Activated T-cell treated with anti-CD3 and anti-CD28 coated beads, Interleukin-2, amount 50 U/mL, for 72 hours (primary cell): ENCODE results near the gene RBM20. TPM values are rescaled to one million over a fixed set of nuclear protein-coding genes. Genes with fewer than 3 reads are reported as not detected.
A peak's percentile ranks its signal among the peaks of the same experiment; 100 is the strongest.

Experiments used
- ATAC-seq, 2 donors: fragments of 150-1000 bp; cut with Tn5 transposase; replicated peaks in 1 of 2; 2 replicates each; pipeline ENCODE4 v1.10.0; 2021; ENCODE audit warnings: moderate library complexity in 2 of 2, mild to moderate bottlenecking in 1 of 2
- DNase-seq, 2 donors: peaks; one replicate each; pipeline ENCODE4 v3.0.0; 2021 to 2022; ENCODE audit warnings: mixed read lengths in 1 of 2
- H3K27ac Mint-ChIP-seq: one replicate; pipeline ENCODE4 v1.8.0; 2022; ENCODE audit warnings: mild to moderate bottlenecking, moderate library complexity, mixed read lengths
- H3K27me3 Mint-ChIP-seq: one replicate; pipeline ENCODE4 v1.8.0; 2022; ENCODE audit warnings: low read depth, mixed read lengths
- H3K36me3 Mint-ChIP-seq, 2 donors: one replicate each; pipeline ENCODE4 v1.8.0; 2022; ENCODE audit warnings: mixed read lengths in 2 of 2, mild to moderate bottlenecking in 1 of 2; ENCODE audit not compliant: insufficient read depth in 2 of 2
- H3K4me1 Mint-ChIP-seq: one replicate; pipeline ENCODE4 v1.8.0; 2022; ENCODE audit warnings: low read depth, mixed read lengths
- H3K4me3 Mint-ChIP-seq, 2 donors: one replicate each; pipeline ENCODE4 v1.8.0; 2022; ENCODE audit warnings: mild to moderate bottlenecking in 2 of 2, mixed read lengths in 2 of 2, moderate library complexity in 2 of 2
- H3K9me3 Mint-ChIP-seq, 2 donors: one replicate each; pipeline ENCODE4 v1.8.0; 2022; ENCODE audit warnings: mixed read lengths in 2 of 2
- total RNA-seq, 2 donors: library from RNA; stranded (reverse); gene quantifications; one replicate each; pipeline ENCODE4 v1.2.3, GENCODE V29; 2022

The RBM20 gene
- total RNA-seq, 2 donors from 2014 or later = 0.37 to 0.72 TPM

DNA sequence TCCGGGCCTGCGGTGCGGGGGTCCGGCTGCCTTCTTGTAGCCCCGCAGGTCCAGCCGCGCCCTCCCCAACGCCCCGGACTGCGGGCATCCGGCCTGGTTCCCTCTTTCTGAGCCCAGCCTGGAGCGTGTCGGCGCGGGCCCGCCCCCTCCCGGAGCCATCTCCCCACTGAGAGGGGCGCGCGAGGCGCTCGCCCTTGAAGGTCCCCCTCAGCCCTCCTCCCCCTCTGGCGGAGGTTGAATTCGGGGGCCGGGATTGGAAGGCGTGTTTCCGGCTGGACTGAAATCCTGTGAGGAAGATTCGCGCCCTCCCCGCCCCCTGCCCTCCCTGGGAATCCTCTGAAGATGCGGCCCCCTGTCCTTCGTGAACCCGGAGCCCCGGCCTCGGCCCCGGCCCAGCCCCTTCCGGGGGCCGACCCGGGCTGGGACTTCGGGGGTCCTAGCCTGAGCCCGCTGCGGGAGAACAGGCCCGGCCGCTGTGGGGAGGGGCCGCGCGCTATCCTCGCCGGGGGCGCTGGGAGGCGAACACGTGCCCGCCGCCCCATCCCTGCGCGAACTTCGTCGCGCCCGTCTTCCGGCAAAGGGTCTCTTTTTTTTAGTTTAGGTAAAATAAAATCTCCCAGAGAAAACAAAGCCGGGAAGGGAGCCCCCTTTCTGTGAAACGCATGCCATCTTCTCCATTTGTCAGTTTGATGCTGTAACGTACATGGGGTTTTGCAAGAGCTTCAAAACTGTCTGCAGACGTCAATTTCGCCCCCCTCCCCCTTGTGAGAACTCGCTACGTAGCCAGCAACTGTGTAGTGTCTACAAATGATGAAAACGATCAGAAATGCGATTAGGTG is 228.2 kb downstream of the RBM20 start:
- ATAC-seq = peak; percentile 78 to 80
- peak; percentile 76 to 79 for DNase-seq
- H3K36me3 Mint-ChIP-seq = peaks cover 7 to 25% of the 10 kb centered on the region in 2 donors
- H3K27me3 Mint-ChIP-seq = no peaks in the 10 kb centered on the region
- H3K4me3 Mint-ChIP-seq = peak overlapping the region; percentile 94 to 99
- peaks cover 64% of the 10 kb centered on the region for H3K4me1 Mint-ChIP-seq
- H3K9me3 Mint-ChIP-seq = no peaks in the 10 kb centered on the region
- peak overlapping the region; percentile 92 for H3K27ac Mint-ChIP-seq

DNA sequence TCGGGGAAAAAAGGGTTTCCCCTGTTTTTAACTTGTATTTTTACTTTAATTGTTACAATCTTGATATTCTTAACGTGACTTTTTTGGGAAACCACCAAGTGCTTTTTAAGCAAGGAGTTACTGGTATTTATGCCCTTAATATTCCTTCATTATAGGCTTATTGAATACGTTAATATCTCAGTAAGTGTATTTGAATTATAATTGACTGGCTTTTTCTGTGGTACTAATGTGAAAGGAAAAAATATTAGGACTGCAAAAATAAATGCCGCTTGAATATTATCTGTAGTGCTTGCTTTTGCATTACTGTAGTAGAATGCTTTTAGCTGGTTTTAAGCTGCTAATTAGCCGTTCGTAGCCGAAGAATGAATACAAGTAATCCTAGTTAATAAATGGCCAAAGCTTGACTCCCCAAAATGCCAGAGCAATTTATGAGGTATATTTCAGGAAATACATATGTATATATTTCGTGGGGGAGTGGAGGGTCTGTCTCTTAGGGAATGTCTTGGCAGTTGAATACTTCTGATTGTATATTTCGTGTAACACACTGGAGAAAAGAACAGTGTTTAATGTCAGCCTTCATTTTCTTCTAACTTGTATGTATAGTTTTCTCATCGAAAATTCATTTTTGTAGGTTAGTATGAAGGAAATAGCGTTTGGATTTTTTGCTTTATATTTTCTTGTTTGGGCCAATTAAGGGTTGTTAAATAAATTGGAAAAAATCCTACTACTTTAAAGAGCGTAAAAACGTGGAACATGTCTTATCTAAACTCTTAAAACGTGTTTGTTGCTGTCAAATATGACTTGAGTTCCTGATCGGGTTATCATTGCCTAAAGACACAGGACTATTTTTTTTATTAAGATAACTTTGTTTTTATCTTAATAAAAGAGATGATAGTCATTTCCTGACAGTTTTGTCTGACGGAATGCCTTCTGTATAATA is 229.1 kb downstream of the RBM20 start:
- ATAC-seq (no peak), DNase-seq (no peak)
- H3K4me1 Mint-ChIP-seq = peaks cover 64% of the 10 kb centered on the region
- H3K9me3 Mint-ChIP-seq = no peaks in the 10 kb centered on the region
- H3K27ac Mint-ChIP-seq = peak overlapping the region; percentile 92
- H3K36me3 Mint-ChIP-seq = peaks cover 8 to 33% of the 10 kb centered on the region in 2 donors
- H3K4me3 Mint-ChIP-seq = peak overlapping the region; percentile 94 to 99
- H3K27me3 Mint-ChIP-seq = no peaks in the 10 kb centered on the region

- no peaks in the 10 kb centered on the region for H3K27me3 Mint-ChIP-seq
Measured at GRCh38 chr10:110873951-110874350, 229.8 kb downstream of the RBM20 start.

GRCh38 chr10:110876000-110876399 is 231.9 kb downstream of the RBM20 start:
- Mint-ChIP-seq H3K27me3 (no peaks in the 10 kb centered on the region), H3K4me3 (peak overlapping the region; percentile 68 to 78), H3K36me3 (peaks cover 11 to 45% of the 10 kb centered on the region in 2 donors), H3K9me3 (no peaks in the 10 kb centered on the region), H3K27ac (peak overlapping the region; percentile 88), H3K4me1 (peaks cover 64% of the 10 kb centered on the region)
- ATAC-seq (no peak), DNase-seq (no peak)

More at GRCh38 chr10:110873951-110874350, 229.8 kb downstream of the RBM20 start:
- peak overlapping the region; percentile 90 to 99 for H3K4me3 Mint-ChIP-seq
- H3K4me1 Mint-ChIP-seq = peaks cover 64% of the 10 kb centered on the region
- DNase-seq (no peak), ATAC-seq (no peak)
- no peaks in the 10 kb centered on the region for H3K9me3 Mint-ChIP-seq
- H3K36me3 Mint-ChIP-seq = peaks cover 11 to 38% of the 10 kb centered on the region in 2 donors
- peak overlapping the region; percentile 82 for H3K27ac Mint-ChIP-seq

GRCh38 chr10:110876788-110877187 is 232.7 kb downstream of the RBM20 start:
- H3K4me1 Mint-ChIP-seq = peaks cover 69% of the 10 kb centered on the region

GRCh38 chr10:110880012-110880411 is 235.9 kb downstream of the RBM20 start:
- H3K4me3 Mint-ChIP-seq = peak overlapping the region in 1 of 2 donors; percentile 12
- DNase-seq (no peak), ATAC-seq (peak in 1 of 2 donors; percentile 47)
- H3K9me3 Mint-ChIP-seq = no peaks in the 10 kb centered on the region
- peak overlapping the region; percentile 40 for H3K27ac Mint-ChIP-seq
- peaks cover 89% of the 10 kb centered on the region for H3K4me1 Mint-ChIP-seq
- peaks cover 16 to 56% of the 10 kb centered on the region in 2 donors for H3K36me3 Mint-ChIP-seq
- no peaks in the 10 kb centered on the region for H3K27me3 Mint-ChIP-seq

More at GRCh38 chr10:110876788-110877187, 232.7 kb downstream of the RBM20 start:
- no peaks in the 10 kb centered on the region for H3K27me3 Mint-ChIP-seq
- ATAC-seq = no peak
- H3K27ac Mint-ChIP-seq = no peak overlapping the region
- no peak for DNase-seq
- peak overlapping the region in 1 of 2 donors; percentile 27 for H3K4me3 Mint-ChIP-seq
- peaks cover 13 to 49% of the 10 kb centered on the region in 2 donors for H3K36me3 Mint-ChIP-seq
- no peaks in the 10 kb centered on the region for H3K9me3 Mint-ChIP-seq

GRCh38 chr10:110881247-110881646 is 237.1 kb downstream of the RBM20 start:
- no peaks in the 10 kb centered on the region for H3K9me3 Mint-ChIP-seq
- H3K27me3 Mint-ChIP-seq = no peaks in the 10 kb centered on the region
- ATAC-seq = no peak
- peaks cover 86% of the 10 kb centered on the region for H3K4me1 Mint-ChIP-seq
- peak overlapping the region; percentile 52 for H3K27ac Mint-ChIP-seq
- no peak for DNase-seq
- H3K36me3 Mint-ChIP-seq = peaks cover 19 to 54% of the 10 kb centered on the region in 2 donors
- peak overlapping the region; percentile 31 to 57 for H3K4me3 Mint-ChIP-seq

DNA sequence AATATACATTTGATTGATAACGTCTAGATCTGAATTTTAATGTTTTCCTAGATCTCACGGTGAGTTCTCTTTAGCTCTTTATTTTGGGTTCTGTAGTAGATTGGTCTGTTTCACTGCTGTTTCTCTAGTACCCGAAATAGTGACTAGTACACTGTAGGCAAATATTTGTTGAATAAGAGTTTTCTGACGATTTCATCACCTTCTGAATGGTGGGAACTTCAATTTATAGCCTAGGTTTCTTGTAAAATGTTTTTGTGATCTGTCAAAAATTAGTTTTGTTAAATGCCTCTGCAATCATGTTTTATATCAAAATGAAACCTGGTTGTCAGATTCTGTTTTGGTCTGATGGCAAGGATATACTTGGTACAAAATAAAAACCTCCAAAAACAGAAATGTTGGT is 237.8 kb downstream of the RBM20 start:
- H3K4me3 Mint-ChIP-seq = peak overlapping the region; percentile 23 to 76
- DNase-seq (no peak), ATAC-seq (no peak)
- H3K36me3 Mint-ChIP-seq = peaks cover 19 to 53% of the 10 kb centered on the region in 2 donors
- peaks cover 86% of the 10 kb centered on the region for H3K4me1 Mint-ChIP-seq
- no peaks in the 10 kb centered on the region for H3K27me3 Mint-ChIP-seq
- H3K9me3 Mint-ChIP-seq = no peaks in the 10 kb centered on the region
- peak overlapping the region; percentile 86 for H3K27ac Mint-ChIP-seq

- H3K4me1 Mint-ChIP-seq = peaks cover 74% of the 10 kb centered on the region
- H3K36me3 Mint-ChIP-seq = peaks cover 17 to 47% of the 10 kb centered on the region in 2 donors
- ATAC-seq = peak; percentile 25 to 35
- no peaks in the 10 kb centered on the region for H3K27me3 Mint-ChIP-seq
- H3K4me3 Mint-ChIP-seq = peak overlapping the region; percentile 14 to 81
- DNase-seq = no peak
- H3K27ac Mint-ChIP-seq = peak overlapping the region; percentile 80
- no peaks in the 10 kb centered on the region for H3K9me3 Mint-ChIP-seq
Measured at GRCh38 chr10:110883924-110884323, 239.8 kb downstream of the RBM20 start.

DNA sequence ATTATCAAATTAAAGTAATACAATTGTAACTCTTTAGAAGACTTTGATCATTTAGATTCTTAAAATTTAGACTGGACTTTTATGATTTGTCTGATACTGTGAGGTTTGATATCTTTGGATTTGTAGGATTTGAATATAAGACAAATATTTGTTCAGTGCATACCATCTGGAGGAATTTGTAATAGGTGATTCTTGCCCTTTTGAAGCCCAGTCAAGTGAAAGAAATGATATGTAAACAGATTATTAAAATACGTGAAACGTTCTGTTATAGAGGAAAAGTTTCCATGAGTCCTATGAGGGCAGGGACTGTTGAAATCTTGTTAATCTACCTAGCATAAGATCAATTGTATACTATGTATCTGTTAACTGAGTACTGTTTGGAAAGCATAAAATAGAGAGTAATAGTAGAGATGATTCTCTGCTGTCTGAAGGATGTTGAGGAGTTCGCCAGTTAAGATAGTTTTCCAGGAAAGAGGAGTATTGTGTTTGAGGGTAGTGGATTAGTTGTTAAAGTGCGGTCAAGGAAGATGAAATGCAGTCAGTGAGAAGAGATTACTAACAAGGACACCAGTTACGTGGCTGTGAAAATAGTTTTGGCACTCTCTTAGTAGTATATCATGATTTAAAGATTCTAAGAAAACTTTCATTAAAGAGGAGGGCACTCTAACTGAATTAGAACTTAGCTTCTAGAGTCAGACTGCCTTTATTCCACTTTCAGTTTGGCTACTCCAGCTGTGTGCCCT is 242.0 kb downstream of the RBM20 start:
- H3K27me3 Mint-ChIP-seq = no peaks in the 10 kb centered on the region
- peaks cover 17 to 48% of the 10 kb centered on the region in 2 donors for H3K36me3 Mint-ChIP-seq
- H3K4me1 Mint-ChIP-seq = peaks cover 53% of the 10 kb centered on the region
- H3K27ac Mint-ChIP-seq = peak overlapping the region; percentile 1
- ATAC-seq (peak in 1 of 2 donors; percentile 45), DNase-seq (no peak)
- no peaks in the 10 kb centered on the region for H3K9me3 Mint-ChIP-seq
- H3K4me3 Mint-ChIP-seq = peak overlapping the region in 1 of 2 donors; percentile 14

DNA sequence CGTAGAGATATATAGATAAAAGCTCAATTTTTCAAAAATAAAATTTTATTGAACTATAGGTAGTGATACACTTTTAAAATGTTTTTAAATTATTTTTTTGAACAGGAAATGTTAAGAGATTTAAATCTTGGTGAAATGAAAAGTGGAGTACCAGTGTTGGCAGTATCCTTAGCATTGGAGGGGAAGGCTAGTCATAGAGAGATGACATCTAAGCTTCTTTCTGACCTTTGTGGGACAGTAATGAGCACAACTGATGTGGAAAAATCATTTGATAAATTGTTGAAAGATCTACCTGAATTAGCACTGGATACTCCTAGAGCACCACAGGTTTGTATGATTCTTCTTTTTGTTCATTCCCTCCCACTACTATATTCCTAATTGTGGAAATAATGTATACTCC is 243.4 kb downstream of the RBM20 start:
- ATAC-seq = peak in 1 of 2 donors; percentile 36
- no peak for DNase-seq
- H3K27me3 Mint-ChIP-seq = no peaks in the 10 kb centered on the region
- H3K4me1 Mint-ChIP-seq = peaks cover 45% of the 10 kb centered on the region
- H3K9me3 Mint-ChIP-seq = no peaks in the 10 kb centered on the region
- no peak overlapping the region for H3K4me3 Mint-ChIP-seq
- H3K27ac Mint-ChIP-seq = peak overlapping the region; percentile 41
- peaks cover 14 to 47% of the 10 kb centered on the region in 2 donors for H3K36me3 Mint-ChIP-seq
